Panc1 (cell line): Measurements from ENCODE around the gene ST6GALNAC1.

Source experiments
- POLR2AphosphoS5 ChIP-seq: IDR thresholded peaks from 2 replicates; pipeline ENCODE4 v1.6.1; 2012; ENCODE audit warnings: mild to moderate bottlenecking, low read depth, low read length, moderate library complexity
- TCF7L2 ChIP-seq: IDR thresholded peaks from 2 replicates; pipeline ENCODE4 v1.6.1; 2011; ENCODE audit warnings: mild to moderate bottlenecking, low read depth, low read length, inconsistent platforms
- TF ChIP-seq, protein P1 (sequence below): fragments of 450-650 bp; IDR thresholded peaks from 2 replicates; pipeline ENCODE4 v1.5.1; 2017; ENCODE audit warnings: mild to moderate bottlenecking

DNA sequence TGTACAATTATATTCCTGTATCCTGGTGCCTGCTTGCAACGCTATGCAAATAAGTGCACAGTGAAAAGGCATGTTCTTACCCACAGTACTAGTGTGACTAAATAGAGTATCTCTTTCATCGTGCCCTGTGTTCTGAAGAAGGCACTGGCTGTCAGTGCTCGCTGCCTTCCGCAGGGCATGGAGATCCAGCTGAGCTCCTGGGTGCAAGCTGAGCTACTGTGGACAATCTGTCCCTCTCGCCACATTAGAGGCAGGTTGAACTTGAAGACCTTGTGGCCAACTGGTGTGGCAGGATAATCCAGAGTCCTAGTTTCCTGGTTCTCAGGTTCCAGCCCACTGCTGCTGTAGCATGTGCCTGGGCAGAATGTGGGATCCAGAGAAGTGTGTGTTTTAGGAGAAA lies 1.9 kb upstream of the ST6GALNAC1 start:
- TF ChIP-seq, protein P1, sequence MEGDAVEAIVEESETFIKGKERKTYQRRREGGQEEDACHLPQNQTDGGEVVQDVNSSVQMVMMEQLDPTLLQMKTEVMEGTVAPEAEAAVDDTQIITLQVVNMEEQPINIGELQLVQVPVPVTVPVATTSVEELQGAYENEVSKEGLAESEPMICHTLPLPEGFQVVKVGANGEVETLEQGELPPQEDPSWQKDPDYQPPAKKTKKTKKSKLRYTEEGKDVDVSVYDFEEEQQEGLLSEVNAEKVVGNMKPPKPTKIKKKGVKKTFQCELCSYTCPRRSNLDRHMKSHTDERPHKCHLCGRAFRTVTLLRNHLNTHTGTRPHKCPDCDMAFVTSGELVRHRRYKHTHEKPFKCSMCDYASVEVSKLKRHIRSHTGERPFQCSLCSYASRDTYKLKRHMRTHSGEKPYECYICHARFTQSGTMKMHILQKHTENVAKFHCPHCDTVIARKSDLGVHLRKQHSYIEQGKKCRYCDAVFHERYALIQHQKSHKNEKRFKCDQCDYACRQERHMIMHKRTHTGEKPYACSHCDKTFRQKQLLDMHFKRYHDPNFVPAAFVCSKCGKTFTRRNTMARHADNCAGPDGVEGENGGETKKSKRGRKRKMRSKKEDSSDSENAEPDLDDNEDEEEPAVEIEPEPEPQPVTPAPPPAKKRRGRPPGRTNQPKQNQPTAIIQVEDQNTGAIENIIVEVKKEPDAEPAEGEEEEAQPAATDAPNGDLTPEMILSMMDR: no peak
- no peak for TF ChIP-seq POLR2AphosphoS5
- no peak for TF ChIP-seq TCF7L2
